Neural crest cell (in vitro differentiated cells): ENCODE data around the gene C11orf65. TPM values are rescaled to one million over a fixed set of nuclear protein-coding genes. Genes with fewer than 3 reads are reported as not detected.

Source experiments
- DNase-seq: peaks from one replicate; pipeline ENCODE4 v3.0.0; 2021; ENCODE audit warnings: low read depth, mixed read lengths, low spot score
- H3K27ac Mint-ChIP-seq: one replicate; pipeline ENCODE4 v1.8.0; 2021; ENCODE audit warnings: mild to moderate bottlenecking, mixed read lengths; ENCODE audit not compliant: unreplicated experiment
- H3K27me3 Mint-ChIP-seq: 2 replicates; pipeline ENCODE4 v1.8.0; 2021; ENCODE audit warnings: low read depth, mild to moderate bottlenecking, mixed read lengths
- H3K36me3 Mint-ChIP-seq: 2 replicates; pipeline ENCODE4 v1.8.0; 2021; ENCODE audit warnings: low read depth, mild to moderate bottlenecking, mixed read lengths
- H3K4me1 Mint-ChIP-seq: 2 replicates; pipeline ENCODE4 v1.8.0; 2021; ENCODE audit warnings: mixed read lengths
- H3K4me3 Mint-ChIP-seq: one replicate; pipeline ENCODE4 v1.8.0; 2021; ENCODE audit warnings: mild to moderate bottlenecking, mixed read lengths
- H3K9me3 Mint-ChIP-seq: 2 replicates; pipeline ENCODE4 v1.8.0; 2021; ENCODE audit warnings: mixed read lengths
- total RNA-seq: library from RNA; stranded (reverse); gene quantifications from 2 replicates; pipeline ENCODE4 v1.2.1, GENCODE V29; 2021
- TF ChIP-seq, protein P1 (sequence below): fragments of 200-600 bp; sonication (generic); conservative IDR thresholded peaks from 2 replicates; pipeline ENCODE4 v1.5.0; 2021; ENCODE audit warnings: antibody characterized with exemption, mild to moderate bottlenecking

C11orf65 gene
- total RNA-seq, 1 donor from 2014 or later, result 1.1 TPM

GRCh38 chr11:108369064-108369463 lies 98.3 kb downstream of the C11orf65 start:
- TF ChIP-seq, protein P1, sequence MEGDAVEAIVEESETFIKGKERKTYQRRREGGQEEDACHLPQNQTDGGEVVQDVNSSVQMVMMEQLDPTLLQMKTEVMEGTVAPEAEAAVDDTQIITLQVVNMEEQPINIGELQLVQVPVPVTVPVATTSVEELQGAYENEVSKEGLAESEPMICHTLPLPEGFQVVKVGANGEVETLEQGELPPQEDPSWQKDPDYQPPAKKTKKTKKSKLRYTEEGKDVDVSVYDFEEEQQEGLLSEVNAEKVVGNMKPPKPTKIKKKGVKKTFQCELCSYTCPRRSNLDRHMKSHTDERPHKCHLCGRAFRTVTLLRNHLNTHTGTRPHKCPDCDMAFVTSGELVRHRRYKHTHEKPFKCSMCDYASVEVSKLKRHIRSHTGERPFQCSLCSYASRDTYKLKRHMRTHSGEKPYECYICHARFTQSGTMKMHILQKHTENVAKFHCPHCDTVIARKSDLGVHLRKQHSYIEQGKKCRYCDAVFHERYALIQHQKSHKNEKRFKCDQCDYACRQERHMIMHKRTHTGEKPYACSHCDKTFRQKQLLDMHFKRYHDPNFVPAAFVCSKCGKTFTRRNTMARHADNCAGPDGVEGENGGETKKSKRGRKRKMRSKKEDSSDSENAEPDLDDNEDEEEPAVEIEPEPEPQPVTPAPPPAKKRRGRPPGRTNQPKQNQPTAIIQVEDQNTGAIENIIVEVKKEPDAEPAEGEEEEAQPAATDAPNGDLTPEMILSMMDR, result no peak
- H3K27ac Mint-ChIP-seq, result no peak overlapping the region

DNA sequence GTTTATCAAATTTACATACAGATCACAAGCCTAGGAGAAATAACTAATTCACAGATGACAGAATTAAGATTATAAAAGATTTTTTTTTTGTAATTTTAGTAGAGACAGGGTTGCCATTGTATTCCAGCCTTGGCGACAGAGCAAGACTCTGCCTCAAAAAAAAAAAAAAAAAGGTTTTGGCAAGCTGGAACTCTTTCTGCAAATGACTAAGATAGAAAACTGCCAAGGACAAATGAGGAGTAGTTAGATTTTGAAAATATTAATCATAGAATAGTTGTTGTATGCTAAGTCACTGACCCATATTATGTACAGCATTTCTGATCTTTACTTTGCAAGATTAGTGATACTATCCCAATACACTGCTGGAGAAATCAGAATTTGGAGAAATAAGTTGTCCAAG lies 99.2 kb downstream of the C11orf65 start:
- DNase-seq, result no peak
- Mint-ChIP-seq H3K27ac (no peak overlapping the region), H3K4me3 (no peak overlapping the region), H3K36me3 (peaks cover 26% of the 10 kb centered on the region), H3K9me3 (peaks cover 1% of the 10 kb centered on the region), H3K4me1 (no peaks in the 10 kb centered on the region), H3K27me3 (no peaks in the 10 kb centered on the region)
- TF ChIP-seq, protein P1, result no peak

More at GRCh38 chr11:108369064-108369463, 98.3 kb downstream of the C11orf65 start:
- Mint-ChIP-seq H3K27me3 (no peaks in the 10 kb centered on the region), H3K9me3 (peaks cover 3% of the 10 kb centered on the region), H3K4me3 (no peak overlapping the region), H3K4me1 (no peaks in the 10 kb centered on the region), H3K36me3 (peaks cover 27% of the 10 kb centered on the region)
- no peak for DNase-seq

GRCh38 chr11:108364159-108364558 lies 103.2 kb downstream of the C11orf65 start:
- H3K27ac Mint-ChIP-seq, result no peak overlapping the region
- TF ChIP-seq, protein P1, result no peak
- H3K4me3 Mint-ChIP-seq, result no peak overlapping the region
- peaks cover 25% of the 10 kb centered on the region for H3K36me3 Mint-ChIP-seq
- no peaks in the 10 kb centered on the region for H3K27me3 Mint-ChIP-seq
- peaks cover 2% of the 10 kb centered on the region for H3K9me3 Mint-ChIP-seq
- no peak for DNase-seq
- H3K4me1 Mint-ChIP-seq, result no peaks in the 10 kb centered on the region

DNA sequence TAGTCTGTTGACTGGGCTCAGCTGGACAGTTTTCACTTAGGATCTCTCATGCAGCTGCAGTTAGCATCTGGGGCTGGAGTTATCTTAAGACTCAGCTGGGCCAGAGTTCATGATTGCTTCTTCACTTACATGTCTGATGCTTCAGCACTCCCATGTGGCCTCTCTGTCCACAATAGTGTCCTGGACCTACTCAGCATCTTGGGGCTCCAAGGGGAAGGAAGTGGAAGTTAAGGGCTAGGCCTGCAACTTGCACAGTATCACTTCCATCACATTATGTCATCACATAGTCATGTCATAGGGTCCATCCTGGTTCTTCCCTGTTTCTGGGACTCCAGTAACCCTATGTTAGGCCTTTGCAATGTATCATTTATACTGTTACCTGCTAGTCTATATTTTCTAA lies 115.9 kb downstream of the C11orf65 start:
- Mint-ChIP-seq H3K27ac (no peak overlapping the region), H3K27me3 (no peaks in the 10 kb centered on the region), H3K4me1 (no peaks in the 10 kb centered on the region), H3K4me3 (no peak overlapping the region), H3K36me3 (peaks cover 28% of the 10 kb centered on the region), H3K9me3 (no peaks in the 10 kb centered on the region)
- TF ChIP-seq, protein P1, result no peak
- DNase-seq, result no peak

- Mint-ChIP-seq H3K36me3 (peaks cover 7% of the 10 kb centered on the region), H3K27me3 (no peaks in the 10 kb centered on the region), H3K4me3 (no peak overlapping the region), H3K27ac (no peak overlapping the region), H3K9me3 (no peaks in the 10 kb centered on the region), H3K4me1 (no peaks in the 10 kb centered on the region)
- DNase-seq, result no peak
- TF ChIP-seq, protein P1, result no peak
Measured at GRCh38 chr11:108346451-108346850, 120.9 kb downstream of the C11orf65 start.

GRCh38 chr11:108345767-108346166 lies 121.6 kb downstream of the C11orf65 start:
- DNase-seq, result no peak
- H3K27ac Mint-ChIP-seq, result no peak overlapping the region
- H3K4me3 Mint-ChIP-seq, result no peak overlapping the region

More at GRCh38 chr11:108345767-108346166, 121.6 kb downstream of the C11orf65 start:
- no peaks in the 10 kb centered on the region for H3K4me1 Mint-ChIP-seq
- TF ChIP-seq, protein P1, result no peak
- H3K27me3 Mint-ChIP-seq, result no peaks in the 10 kb centered on the region
- peaks cover 6% of the 10 kb centered on the region for H3K36me3 Mint-ChIP-seq
- no peaks in the 10 kb centered on the region for H3K9me3 Mint-ChIP-seq
